IMR-90 (cell line): Measurements from ENCODE around the gene SNCA. TPM values are rescaled to one million over a fixed set of nuclear protein-coding genes. Genes with fewer than 3 reads are reported as not detected.

Experiments
- ATAC-seq: fragments of 200-7000 bp; cut with Tn5 transposase; 2 replicates; pipeline ENCODE4 v1.9.1; 2020; ENCODE audit warnings: low read depth, mild to moderate bottlenecking, moderate library complexity
- BruUV-seq: library from RNA; stranded (reverse); fragments of 400-500 nt; replicated peaks from 2 replicates; lab custom pipeline; 2021; lab: Mats Ljungman, UMichigan
- CTCF ChIA-PET: fragments of 300-600 bp; formaldehyde crosslinking; extraction: SDS; loops from one replicate; lab custom pipeline; 2021; ENCODE audit warnings: antibody characterized with exemption; lab: Yijun Ruan, JAX
- POLR2A ChIA-PET: fragments of 300-600 bp; sonication (Branson Sonifier 250); formaldehyde crosslinking; loops from one replicate; lab custom pipeline; 2022; ENCODE audit warnings: antibody characterized with exemption; ENCODE audit not compliant: unreplicated experiment; lab: Charles Lee
- DNase-seq: peaks from one replicate; pipeline ENCODE4 v3.0.0; 2013
- H2AFZ ChIP-seq: replicated peaks from 2 replicates; pipeline ENCODE3; 2013; ENCODE audit warnings: low read length, mild to moderate bottlenecking; ENCODE audit not compliant: poor library complexity
- H2AK5ac ChIP-seq: 2 replicates; pipeline ENCODE4 v1.6.1; 2013; ENCODE audit warnings: low read depth, low read length, inconsistent platforms
- H2AK9ac ChIP-seq: replicated peaks from 2 replicates; pipeline ENCODE3; 2013; ENCODE audit warnings: mild to moderate bottlenecking, low read depth, low read length, moderate library complexity; ENCODE audit not compliant: poor library complexity
- H2BK120ac ChIP-seq: 2 replicates; pipeline ENCODE4 v1.6.1; 2013; ENCODE audit warnings: low read depth, low read length, inconsistent platforms
- H2BK15ac ChIP-seq: 3 replicates; pipeline ENCODE4 v1.6.1; 2013; ENCODE audit warnings: low read depth, low read length, inconsistent platforms
- H2BK20ac ChIP-seq: 2 replicates; pipeline ENCODE4 v1.6.1; 2013; ENCODE audit warnings: low read depth, mild to moderate bottlenecking, inconsistent platforms, low read length, moderate library complexity
- H2BK5ac ChIP-seq: 2 replicates; pipeline ENCODE4 v1.6.1; 2013; ENCODE audit warnings: mild to moderate bottlenecking, low read depth, low read length, inconsistent platforms; ENCODE audit not compliant: poor library complexity, severe bottlenecking
- H3K14ac ChIP-seq: replicated peaks from 2 replicates; pipeline ENCODE4 v1.6.1; 2013; ENCODE audit warnings: low read depth, low read length, inconsistent platforms
- H3K18ac ChIP-seq: 2 replicates; pipeline ENCODE4 v1.6.1; 2013; ENCODE audit warnings: low read depth, low read length, control low read depth
- H3K23ac ChIP-seq: 2 replicates; pipeline ENCODE4 v1.6.1; 2013; ENCODE audit warnings: low read depth, low read length, inconsistent platforms
- H3K27ac ChIP-seq: 2 replicates; pipeline ENCODE4 v1.5.1; 2013; ENCODE audit warnings: mild to moderate bottlenecking, control low read depth, low read length; ENCODE audit not compliant: insufficient read depth
- H3K27me3 ChIP-seq: 2 replicates; pipeline ENCODE4 v1.6.1; 2013; ENCODE audit warnings: low read length; ENCODE audit not compliant: control insufficient read depth, insufficient read depth
- H3K36me3 ChIP-seq: 2 replicates; pipeline ENCODE4 v1.6.1; 2013; ENCODE audit warnings: low read length, mixed read lengths; ENCODE audit not compliant: control insufficient read depth, insufficient read depth
- H3K4ac ChIP-seq: 2 replicates; pipeline ENCODE4 v1.6.1; 2013; ENCODE audit warnings: low read depth, low read length, inconsistent platforms
- H3K4me1 ChIP-seq: 2 replicates; pipeline ENCODE4 v1.6.1; 2013; ENCODE audit warnings: low read length, mixed read lengths; ENCODE audit not compliant: control insufficient read depth, insufficient read depth
- H3K4me2 ChIP-seq: 2 replicates; pipeline ENCODE4 v1.6.1; 2013; ENCODE audit warnings: low read depth, mild to moderate bottlenecking, control low read depth, low read length, moderate library complexity
- H3K4me3 ChIP-seq: 2 replicates; pipeline ENCODE4 v1.5.1; 2013; ENCODE audit warnings: low read depth, mild to moderate bottlenecking, control low read depth, low read length, moderate library complexity; ENCODE audit not compliant: insufficient read depth
- H3K56ac ChIP-seq: 2 replicates; pipeline ENCODE4 v1.6.1; 2013; ENCODE audit warnings: low read length, inconsistent platforms; ENCODE audit not compliant: insufficient read depth; ENCODE audit errors: extremely low read depth
- H3K79me1 ChIP-seq, 2 experiments: 2 replicates each; pipeline ENCODE4 v1.6.1; 2013; ENCODE audit warnings: low read length in 2 of 2, inconsistent platforms in 1 of 2, low read depth in 1 of 2
- H3K9ac ChIP-seq: 2 replicates; pipeline ENCODE4 v1.6.1; 2013; ENCODE audit warnings: low read depth, low read length, control low read depth
- H3K9me1 ChIP-seq: 2 replicates; pipeline ENCODE4 v1.6.1; 2013; ENCODE audit warnings: low read length, inconsistent platforms; ENCODE audit not compliant: insufficient read depth
- H3K9me3 ChIP-seq: 2 replicates; pipeline ENCODE4 v1.6.1; 2013; ENCODE audit warnings: low read length; ENCODE audit not compliant: control insufficient read depth, insufficient read depth
- H4K20me1 ChIP-seq: 2 replicates; pipeline ENCODE4 v1.6.1; 2013; ENCODE audit warnings: low read length, inconsistent platforms; ENCODE audit not compliant: insufficient read depth
- H4K5ac ChIP-seq: 2 replicates; pipeline ENCODE4 v1.6.1; 2013; ENCODE audit warnings: mild to moderate bottlenecking, low read depth, low read length, control low read depth
- H4K8ac ChIP-seq, 2 experiments: 2 replicates each; pipeline ENCODE4 v1.6.1; 2013; ENCODE audit warnings: low read depth in 2 of 2, low read length in 2 of 2, control low read depth in 1 of 2, inconsistent platforms in 1 of 2
- H4K91ac ChIP-seq: 2 replicates; pipeline ENCODE4 v1.6.1; 2013; ENCODE audit warnings: low read depth, low read length, inconsistent platforms; ENCODE audit not compliant: insufficient read depth
- MXI1 ChIP-seq: IDR thresholded peaks from 2 replicates; pipeline ENCODE4 v1.6.1; 2012; ENCODE audit warnings: low read depth, mild to moderate bottlenecking, low read length, moderate library complexity, borderline replicate concordance
- NFE2L2 ChIP-seq: fragments of 150-350 bp; IDR thresholded peaks from 2 replicates; pipeline ENCODE4 v1.6.1; 2016; ENCODE audit warnings: low read depth, mild to moderate bottlenecking, low read length
- RCOR1 ChIP-seq: IDR thresholded peaks from 2 replicates; pipeline ENCODE4 v1.6.1; 2012; ENCODE audit warnings: mild to moderate bottlenecking, low read length, improper control_type of control experiment; ENCODE audit not compliant: insufficient replicate concordance
- dilution Hi-C: fragments of 300-500 bp; cut with HindIII; formaldehyde crosslinking; loops from one replicate; pipeline ENCODE4 v1.14.3; 2018; ENCODE audit warnings: low sequenced_read_pairs; ENCODE audit not compliant: unreplicated experiment
- in situ Hi-C: fragments of 300-500 bp; cut with MboI; formaldehyde crosslinking; loops from 3 replicates; pipeline ENCODE4 v1.14.3; 2019; ENCODE audit warnings: low sequenced_read_pairs, inconsistent platforms, mixed read lengths
- intact Hi-C: fragments of 100-400 bp; cut with micrococcal nuclease; formaldehyde crosslinking; loops from 2 replicates; pipeline ENCODE4 v1.10.0; 2022
- polyA plus RNA-seq, 3 experiments: library from polyadenylated mRNA; depleted of rRNA; stranded (reverse); fragments of >200 nt; gene quantifications; 2 replicates each; pipeline ENCODE4 v1.2.3, GENCODE V29; 2012; ENCODE audit warnings: low replicate concordance in 1 of 3
- total RNA-seq: library from RNA; depleted of rRNA; stranded (reverse); fragments of >200 nt; gene quantifications from 2 replicates; pipeline ENCODE4 v1.2.3, GENCODE V29; 2012

SNCA gene
- total and polyA plus RNA-seq, 2 of the 4 experiments (the other 2 are of a cell fraction) = 0.36 to 0.46 TPM

- peaks cover 2% of the 10 kb centered on the region; the same call in 1 of the 2 replicates for H3K4me1 ChIP-seq
- POLR2A ChIA-PET = no interaction called here
- H3K9ac ChIP-seq = no peak overlapping the region
- H3K79me1 ChIP-seq = no peaks in the 10 kb centered on the region
- H3K14ac ChIP-seq = no peak overlapping the region
- no peak overlapping the region for H3K4me3 ChIP-seq
- no peak overlapping the region for H2AFZ ChIP-seq
- DNase-seq (peak; percentile 34), ATAC-seq (peak; percentile 49)
- no peak overlapping the region for H2AK5ac ChIP-seq
- no peak overlapping the region for H3K18ac ChIP-seq
- H2AK9ac ChIP-seq = no peak overlapping the region
- no peaks in the 10 kb centered on the region for H3K36me3 ChIP-seq
- in situ Hi-C loops (no loop called here), dilution Hi-C loops (no loop called here), intact Hi-C loops (no loop called here)
- CTCF ChIA-PET = no interaction called here
- no peak overlapping the region for H2BK20ac ChIP-seq
- no peak for TF ChIP-seq NFE2L2
- no peak for TF ChIP-seq MXI1
- TF ChIP-seq RCOR1 = no peak
- H3K27ac ChIP-seq = no peak overlapping the region
- no peak overlapping the region for H4K5ac ChIP-seq
- no peak overlapping the region for H3K23ac ChIP-seq
- no TSS peak for BruUV-seq
- H3K9me3 ChIP-seq = no peaks in the 10 kb centered on the region
- no peak overlapping the region for H3K4me2 ChIP-seq
- H3K56ac ChIP-seq = no peak overlapping the region
- no peaks in the 10 kb centered on the region for H3K27me3 ChIP-seq
- H2BK120ac ChIP-seq = no peak overlapping the region
- no peak overlapping the region for H4K91ac ChIP-seq
- H4K8ac ChIP-seq = no peak overlapping the region
- no peak overlapping the region for H2BK15ac ChIP-seq
- H4K20me1 ChIP-seq = no peaks in the 10 kb centered on the region
- H2BK5ac ChIP-seq = no peak overlapping the region
- H3K4ac ChIP-seq = no peak overlapping the region
- no peaks in the 10 kb centered on the region for H3K9me1 ChIP-seq
These were observed 39.8 kb downstream of the SNCA start for GRCh38 chr4:89797117-89797516.
